ENCODE data around the gene CACNG5.

CACNG5 gene

DNA sequence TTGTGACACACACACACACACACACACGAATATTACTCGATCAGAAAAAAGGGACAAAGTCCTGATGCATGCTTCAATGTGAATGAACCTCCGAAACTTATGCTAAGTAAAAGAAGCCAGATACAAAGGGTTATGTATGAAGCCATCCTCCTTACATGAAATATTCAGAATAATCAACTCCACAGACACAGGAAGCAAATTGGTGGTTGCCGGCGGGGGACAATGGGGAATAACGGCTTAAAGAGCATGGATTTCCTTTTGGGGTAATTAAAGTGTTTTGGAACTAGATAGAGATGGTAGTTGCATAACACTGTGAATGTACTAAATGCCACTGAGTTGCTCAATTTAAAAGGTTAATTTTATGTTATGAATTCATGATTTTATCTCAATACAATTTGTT lies 8.1 kb upstream of the CACNG5 start:
- no peak for DNase-seq

DNA sequence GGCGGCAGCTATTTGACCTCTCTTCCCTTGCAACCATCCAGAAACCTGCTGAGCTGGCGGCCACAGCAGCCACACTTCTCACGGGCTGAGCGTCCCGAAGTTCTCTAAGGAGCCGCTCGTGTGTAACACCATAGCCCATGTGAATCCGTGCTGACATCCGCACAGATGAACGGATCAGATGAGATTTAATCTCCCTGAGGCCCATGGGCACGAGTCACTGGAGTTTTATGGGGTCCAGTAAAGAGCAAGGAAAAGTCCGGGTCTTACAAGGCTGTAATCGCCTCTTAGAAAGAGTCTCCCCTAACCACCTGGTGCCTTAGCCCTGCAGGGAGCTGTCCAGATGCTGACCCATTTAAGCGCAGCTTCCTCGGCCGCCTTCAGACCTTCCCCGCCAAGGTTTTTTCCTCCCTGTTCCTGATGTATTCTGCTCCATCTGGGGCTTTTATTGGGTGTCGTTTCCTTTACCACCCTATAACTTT lies 5.5 kb upstream of the CACNG5 start:
- DNase-seq: no peak

DNA sequence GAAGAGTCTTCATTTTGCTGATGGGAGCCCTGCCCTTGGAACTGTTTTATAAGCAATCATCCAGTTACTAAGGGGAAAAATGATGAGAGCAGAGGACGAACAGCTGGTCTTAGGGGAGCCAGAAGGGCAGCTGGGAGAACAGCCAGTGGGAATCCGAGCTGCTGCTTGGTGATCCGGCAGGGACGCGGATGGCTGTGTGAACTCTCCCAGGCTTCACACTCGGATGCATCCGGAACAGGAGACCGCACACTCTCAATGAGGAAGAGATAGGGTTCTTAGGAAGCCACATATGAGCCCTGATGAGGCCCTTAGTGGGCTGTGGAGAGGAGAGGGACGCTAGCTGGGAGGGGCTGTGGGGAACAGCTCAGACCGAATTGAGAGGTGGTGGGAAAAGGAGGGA lies 5.0 kb upstream of the CACNG5 start:
- no peak for DNase-seq

DNA sequence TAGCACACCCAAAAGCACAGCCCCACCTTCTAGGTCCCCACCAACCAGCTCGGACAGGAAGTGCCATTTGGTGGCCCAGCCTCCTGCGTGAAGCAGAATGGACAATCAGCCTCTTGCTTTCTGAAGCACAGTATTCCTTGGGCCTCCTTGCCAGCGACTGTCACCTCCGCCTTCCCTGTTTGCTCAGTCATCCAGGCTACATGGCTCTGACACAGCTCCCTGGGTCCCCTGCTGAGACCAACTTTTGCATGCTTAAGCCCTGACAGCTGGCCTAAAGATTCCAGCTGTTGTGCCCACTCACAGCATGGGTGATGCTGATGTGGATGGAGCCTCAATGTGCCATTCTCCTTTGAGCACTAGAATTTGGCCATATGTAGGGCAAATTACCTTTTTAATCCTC lies 4.5 kb upstream of the CACNG5 start:
- DNase-seq: no peak

DNA sequence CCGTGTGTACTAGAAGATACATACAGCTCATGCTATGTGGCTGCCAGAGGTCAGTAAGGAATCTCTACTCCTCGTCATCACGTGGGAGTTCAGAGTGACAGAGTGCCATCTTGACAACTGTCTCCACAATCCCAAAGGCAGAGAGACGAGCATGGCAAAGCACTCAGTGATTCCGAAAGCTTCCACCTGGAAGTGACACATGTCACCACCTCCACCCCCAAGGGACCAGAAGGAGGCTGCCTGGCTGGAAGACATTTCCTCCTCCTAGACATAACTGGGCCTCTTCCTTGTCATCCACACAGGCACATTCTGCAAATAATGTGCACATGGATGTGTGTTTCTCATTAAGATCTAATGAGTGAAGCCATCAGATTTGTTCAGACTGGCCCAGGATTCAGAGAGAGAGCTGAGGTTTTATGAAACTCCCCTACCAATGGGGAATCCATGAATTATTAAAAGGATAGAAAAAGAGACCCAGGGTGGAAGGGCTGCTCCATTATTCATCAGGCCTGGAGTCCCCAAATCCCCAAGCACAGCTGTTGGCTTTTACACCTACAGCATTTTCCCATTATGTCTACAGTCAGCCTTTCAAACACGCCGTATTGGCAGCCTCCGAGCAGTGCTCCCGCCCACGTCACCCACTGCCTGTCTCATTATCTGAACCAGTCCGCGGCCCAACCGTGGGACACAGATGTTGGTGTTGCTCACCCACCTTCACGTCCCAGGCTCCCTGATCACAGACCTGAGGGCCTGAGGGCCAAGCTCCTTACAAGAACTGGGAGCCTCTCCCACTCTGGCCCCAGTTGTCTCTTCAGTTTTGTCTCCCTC lies 3.3 kb upstream of the CACNG5 start:
- DNase-seq: no peak

DNA sequence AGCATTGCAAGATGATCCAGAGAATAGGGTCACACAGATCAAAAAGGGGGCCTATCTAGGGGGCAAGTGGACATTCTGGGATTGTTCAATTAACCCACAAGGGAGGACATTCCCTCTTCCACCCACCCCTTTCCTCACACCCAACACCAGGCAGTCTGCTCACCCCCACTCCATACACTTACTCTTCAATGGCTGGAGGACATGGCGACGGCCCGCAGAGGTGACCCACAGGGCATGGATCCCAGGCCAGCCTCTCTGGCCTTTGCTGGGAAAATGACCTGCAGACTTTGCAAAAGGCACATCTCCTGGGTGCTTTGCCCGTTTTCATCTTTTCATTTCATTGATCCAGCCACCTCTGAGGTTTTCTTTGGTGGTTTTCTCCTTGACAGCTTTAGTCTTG lies 1.7 kb upstream of the CACNG5 start:
- DNase-seq: no peak

DNA sequence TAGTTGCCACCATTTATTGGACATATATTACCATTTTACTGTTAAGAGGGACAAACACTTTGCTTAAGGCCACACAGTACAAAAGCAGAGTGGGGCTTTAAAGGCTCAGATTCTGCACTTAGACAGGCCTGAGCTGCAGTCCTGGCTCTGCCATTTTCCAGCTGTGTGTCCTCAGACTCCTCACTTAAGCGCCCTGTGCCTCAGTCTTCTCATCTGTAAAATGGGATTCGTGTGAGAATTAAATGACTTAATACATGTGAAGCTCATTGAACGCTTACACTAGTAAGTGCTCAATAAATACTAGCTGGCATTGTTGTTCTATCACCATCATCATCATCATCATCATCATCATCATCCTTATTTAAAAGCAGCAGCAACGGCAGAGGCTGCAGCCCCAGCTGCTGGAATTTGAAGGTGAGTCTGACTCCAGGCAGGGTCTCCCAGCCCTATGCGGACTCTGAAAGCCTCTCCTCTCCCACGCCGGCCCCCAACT lies 445 bp upstream of the CACNG5 start:
- DNase-seq: no peak

DNA sequence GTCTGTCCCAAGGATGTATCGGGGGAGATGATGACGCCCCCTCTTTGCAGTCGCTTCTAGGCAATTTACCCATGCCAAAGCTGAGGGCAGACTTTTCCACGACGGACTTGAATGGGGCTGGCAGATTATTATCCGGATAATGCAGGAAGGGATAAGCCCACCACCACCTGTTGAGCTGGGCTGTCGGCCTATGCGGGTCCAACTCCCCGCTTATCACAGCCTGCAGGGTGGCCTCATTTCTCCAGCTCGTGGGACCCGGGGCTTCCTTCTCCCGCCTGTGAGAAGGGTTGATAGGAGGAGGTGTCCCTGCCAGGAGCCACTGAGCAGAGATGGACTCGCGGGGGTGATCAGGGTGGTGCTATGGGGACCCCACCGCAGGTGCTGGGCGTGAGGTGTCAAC lies 559 bp downstream of the CACNG5 start:
- no peak for DNase-seq

DNA sequence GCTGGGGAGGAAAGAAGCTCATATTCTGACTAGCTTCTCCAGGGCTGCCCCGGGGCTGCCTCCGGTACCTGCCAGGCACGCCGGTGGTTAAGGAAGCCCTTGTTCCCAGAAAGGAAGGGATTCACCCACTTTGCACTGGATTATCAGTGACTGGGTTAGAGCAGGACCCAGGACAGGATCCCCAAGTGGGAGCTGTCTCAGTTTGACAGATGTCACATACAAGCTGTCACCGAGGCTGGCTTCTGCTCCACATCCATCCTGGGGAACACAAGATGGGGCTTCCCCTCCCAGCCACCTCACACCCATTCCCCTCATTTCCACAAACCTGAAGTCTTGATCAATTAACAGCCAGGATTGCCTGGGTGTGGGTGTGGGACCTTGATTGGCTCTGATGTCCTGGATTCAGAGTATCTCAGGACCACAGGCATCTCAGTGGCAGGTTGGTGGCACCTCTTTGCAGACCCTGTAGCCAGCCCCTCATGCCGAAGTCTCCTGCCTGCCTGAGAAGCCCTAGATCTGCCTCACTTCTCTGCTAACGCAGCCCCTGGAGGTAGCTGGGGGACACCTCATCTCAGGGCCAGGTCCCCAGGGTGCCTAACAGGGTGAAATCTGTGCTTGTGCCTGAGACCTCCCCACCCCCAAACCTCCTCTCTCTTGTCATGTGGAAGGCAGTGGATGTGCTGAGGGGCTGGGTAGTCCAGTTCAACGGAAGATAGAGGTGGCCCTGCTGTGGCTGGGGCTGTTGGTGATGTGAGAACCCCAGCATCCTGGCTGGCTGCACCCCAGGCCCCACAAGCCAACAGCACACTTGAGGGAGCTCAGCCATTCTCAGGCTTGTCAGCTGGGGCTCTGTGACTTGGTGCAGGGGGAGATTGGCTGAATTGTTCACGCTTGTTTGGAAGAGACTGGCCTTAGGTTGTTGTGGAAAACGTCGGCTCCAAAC lies 1.4 kb downstream of the CACNG5 start:
- DNase-seq: no peak

DNA sequence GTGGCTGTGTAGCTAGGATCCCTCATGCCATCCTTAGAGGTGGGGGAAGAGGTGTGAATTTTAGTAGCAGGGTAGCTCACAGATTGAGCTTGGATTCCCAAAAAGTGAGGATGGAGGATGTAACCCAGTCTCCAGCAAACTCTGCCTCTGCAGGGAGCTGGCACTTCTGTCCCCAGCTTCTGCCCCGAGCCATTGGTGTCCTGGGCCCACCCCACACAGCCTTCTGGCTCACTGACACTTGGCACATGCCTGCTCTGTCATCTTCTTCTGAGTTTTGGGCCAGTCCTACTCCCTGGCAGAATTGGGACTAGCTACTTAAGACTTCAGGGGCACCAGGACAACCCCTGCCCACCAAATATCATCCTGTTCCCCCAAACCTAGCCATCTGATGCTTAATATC lies 2.3 kb downstream of the CACNG5 start:
- DNase-seq: no peak

DNA sequence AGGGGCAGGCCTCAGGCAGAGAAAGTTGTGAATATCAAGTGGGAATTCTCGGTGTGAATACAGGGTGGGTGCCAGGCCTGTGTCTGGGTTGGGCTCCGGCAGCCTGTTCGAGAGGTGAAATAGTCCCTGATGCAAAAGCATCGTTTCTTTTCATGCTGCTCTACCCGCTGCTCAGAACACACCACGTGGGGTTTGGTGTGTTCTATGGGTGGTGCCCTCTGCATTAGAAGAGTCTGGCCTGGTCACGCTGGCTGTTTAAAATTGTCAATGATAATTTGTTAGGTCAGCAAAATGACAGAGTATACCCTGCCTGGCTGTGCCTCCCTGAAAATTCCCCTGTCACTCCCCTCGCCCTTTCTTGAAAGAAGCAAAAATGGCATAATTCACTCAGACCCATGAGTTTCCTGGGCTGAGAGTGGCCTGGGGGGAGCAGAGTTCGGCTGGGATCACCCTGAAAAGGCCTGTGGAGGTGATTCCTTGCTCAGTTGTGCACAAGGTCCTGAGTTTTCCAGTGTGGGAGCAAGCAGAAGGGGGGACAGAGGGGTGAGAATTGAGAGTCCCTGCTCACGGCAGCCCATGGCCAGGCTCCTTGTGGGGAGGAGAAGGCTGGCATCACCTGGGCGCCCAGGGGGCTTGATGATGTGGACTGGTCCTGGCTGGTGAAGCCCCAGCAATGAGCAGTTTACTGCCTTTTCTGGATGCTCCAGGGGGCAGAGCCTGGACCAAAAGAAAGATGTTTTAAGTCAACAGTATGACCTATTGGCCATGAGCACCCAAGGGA lies 3.2 kb downstream of the CACNG5 start:
- no peak for DNase-seq

DNA sequence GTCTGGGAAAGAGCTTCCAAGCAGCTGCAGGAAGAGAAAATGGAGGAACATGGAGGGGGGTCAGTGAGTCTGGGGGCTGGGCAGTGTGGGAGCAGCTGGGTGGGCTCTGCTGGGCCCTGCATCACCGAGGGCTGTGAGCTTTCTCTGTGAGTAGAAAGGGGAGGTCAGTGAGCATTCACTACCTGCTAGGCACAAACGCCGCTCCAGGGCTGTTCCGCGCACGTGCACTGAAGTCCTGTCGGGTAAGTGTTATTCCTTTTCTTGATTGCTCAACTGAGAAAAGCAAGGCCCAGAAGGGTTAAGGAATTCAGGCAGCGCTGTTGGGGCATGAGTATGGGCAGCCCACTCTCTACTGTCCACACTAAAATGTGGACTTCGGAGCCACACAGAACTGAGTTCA lies 4.7 kb downstream of the CACNG5 start:
- no peak for DNase-seq

DNA sequence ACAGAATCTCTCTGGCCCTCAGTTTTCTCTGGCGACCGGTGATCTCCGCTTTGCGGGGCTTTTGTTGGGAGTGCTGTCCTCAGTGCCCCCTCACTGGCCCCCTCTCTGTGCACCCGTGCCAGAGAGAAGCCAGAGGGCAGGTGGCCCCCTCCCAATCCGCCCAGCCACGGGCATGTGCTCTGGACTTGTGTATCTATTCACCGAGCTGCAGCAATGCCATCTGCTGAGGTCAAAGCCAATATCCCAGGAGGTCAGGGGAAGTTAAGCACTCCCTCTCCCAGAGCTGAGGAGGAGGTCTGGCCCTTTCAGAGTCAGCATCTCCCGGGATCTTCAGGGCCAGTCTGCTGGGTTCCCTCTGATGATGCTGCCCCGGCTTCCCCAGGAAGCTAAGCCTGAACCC lies 5.1 kb downstream of the CACNG5 start:
- no peak for DNase-seq

DNA sequence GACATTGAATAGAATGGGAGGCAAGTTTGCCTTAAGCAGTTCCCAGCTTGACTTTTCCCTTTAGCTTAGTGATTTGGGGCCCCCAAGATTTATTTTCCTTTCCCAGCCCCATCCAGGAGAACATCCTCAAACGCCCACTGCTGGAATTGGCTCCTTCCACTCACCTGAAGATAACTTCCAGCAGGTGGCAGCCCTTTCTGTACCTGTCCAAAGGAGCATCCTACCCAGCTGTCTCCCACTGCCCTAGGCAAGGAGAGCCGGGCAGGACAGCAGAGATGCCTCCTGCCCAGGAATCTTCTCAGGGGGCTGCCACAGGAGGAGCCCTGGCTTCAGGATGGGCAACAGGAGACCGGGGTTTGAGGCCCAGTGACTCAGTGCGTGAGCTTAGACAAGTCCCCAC lies 6.4 kb downstream of the CACNG5 start:
- DNase-seq: no peak

DNA sequence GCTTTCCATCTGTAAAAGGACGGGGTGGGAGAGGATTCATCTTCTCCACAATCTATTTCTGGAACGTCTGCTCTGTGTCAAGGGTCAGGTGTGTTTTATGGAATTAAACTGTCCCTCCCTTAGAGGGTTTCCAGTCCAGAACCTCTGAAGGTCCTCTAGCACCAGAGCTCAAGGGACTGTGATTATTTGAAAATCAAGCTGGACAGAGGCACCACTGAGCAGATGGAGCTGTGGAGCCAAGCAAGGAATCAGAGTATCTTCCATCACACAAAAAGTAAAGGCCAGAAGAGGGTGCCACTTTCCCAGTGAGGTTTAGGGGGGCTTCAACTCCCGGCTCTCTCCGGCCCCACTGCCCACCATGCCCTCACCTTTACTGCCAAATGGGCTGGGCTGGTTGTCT lies 6.8 kb downstream of the CACNG5 start:
- DNase-seq: no peak

DNA sequence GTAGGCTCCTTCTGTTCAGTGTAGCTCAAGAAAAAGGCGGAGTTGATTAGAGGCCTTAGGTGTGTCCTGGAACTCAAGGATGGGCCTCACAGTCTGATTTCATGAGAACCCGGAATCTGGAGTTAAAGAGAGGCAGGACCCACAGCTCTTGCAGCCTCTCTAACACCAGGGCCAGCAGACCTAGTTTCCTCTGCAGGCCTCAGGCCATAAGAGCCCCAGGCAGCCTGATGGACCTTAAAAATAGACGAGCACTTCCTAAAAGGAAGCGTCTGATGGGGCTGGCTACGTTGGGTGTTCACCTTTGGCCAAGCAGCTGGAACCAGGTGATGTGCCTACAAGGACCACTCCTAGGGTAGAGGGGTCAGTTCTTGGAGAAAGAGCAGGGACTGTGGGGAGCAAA lies 7.6 kb downstream of the CACNG5 start:
- DNase-seq: no peak

DNA sequence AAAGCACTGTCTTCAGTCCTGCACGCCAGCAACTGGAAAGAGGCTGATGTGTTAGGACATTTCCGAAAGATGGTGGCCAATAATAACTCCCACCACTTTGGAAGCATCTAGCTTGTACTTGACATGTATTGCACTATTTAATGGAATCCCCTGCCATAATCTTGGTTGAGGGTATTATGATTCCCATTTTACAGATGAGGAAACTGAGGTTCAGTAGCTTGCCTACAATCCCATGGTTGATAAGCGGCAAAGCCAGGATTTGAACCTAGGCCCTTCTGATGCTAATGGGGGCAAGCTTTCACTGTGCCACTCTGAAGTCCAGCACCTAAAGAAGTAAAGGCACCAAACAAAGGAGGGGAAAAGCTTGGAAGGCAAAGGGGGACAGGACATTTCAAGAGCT lies 8.0 kb downstream of the CACNG5 start:
- DNase-seq: no peak

DNA sequence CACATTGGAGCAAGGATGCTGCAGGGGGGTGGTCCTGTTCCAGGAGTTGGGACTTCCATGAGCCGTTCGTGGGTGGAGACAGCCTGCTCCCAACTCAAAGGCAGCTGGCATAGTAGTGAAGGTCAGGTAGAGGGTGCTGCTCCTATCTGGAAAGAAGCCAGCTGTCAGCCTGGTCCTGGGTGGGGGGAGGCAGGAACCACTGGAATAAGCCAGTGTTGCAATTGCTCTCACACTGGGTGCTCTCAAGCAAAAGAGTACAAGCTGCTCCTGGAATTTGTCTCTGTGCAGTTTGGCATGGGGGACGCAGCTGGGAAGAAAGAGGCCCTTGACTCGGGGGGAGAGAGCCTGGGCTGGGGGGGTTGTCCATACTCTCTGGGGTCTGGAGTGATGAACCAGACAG lies 8.7 kb downstream of the CACNG5 start:
- DNase-seq: no peak

DNA sequence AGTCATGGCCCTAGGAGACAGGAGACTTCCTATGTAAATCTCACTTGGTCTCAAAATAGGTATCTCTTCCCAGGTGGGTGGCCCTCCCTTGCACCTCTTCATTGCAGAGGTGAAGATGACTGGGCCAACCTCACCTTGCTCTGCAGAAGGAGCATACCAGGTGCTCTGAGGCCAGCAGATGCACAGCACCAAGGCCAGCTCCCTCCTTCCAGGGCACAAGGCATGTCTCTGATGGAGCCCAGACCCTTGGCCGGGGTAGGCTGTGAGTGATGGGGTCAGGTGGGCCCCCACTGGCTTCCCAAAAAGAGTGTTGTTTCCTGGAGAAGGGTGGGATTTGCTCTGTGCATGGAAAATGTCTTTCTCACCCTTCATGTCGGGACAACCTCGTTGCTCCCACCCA lies 12.8 kb downstream of the CACNG5 start:
- DNase-seq: no peak

DNA sequence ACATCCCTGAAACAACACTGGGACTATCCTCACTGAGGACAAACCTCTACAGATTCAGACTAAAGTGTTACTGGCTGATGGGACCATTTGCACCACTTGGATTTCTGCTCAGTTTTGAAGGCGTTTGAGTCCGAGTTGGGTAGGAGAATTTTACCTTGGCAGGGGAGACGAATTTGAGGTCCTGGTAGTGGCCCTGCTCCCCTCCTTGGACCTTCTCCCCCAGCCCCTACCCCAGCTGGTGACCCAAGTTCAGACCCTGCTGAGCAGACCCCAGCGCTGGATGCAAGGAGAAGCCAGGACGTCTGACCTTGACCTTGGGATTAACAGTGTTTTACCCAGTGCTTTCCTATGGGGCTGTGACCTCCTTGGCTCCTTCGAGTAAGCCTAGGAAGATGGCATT lies 13.6 kb downstream of the CACNG5 start:
- DNase-seq: no peak

DNA sequence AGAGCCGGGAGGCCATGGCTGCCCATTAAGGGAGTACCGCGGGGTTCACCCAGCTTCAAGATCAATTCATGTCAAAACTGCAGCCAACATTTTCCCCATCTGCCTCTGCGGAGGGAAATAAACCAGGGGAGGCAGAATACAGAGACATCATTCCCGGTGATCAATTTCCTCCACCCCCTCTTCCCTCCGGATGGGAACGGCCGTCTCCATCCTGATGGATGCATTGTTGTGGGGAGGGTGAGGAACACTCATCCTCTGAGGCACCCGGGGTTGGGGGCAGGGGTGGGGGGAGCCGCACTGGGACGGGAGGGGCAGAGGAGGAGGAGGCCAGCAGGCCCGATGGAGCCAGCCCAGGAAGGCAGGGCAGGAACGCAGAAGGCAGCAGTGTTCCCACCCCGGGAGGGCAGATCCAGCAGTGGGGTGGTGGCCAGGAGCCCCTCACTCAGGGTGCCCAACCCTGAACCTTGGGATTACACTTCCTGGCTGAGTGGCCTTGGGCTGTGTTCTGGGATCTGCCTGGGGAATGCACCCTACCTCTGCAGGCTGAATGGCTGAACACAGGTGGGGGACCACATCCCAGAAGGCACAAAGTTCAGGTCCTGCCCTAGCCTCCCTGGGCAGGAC lies 14.2 kb downstream of the CACNG5 start:
- no peak for DNase-seq

DNA sequence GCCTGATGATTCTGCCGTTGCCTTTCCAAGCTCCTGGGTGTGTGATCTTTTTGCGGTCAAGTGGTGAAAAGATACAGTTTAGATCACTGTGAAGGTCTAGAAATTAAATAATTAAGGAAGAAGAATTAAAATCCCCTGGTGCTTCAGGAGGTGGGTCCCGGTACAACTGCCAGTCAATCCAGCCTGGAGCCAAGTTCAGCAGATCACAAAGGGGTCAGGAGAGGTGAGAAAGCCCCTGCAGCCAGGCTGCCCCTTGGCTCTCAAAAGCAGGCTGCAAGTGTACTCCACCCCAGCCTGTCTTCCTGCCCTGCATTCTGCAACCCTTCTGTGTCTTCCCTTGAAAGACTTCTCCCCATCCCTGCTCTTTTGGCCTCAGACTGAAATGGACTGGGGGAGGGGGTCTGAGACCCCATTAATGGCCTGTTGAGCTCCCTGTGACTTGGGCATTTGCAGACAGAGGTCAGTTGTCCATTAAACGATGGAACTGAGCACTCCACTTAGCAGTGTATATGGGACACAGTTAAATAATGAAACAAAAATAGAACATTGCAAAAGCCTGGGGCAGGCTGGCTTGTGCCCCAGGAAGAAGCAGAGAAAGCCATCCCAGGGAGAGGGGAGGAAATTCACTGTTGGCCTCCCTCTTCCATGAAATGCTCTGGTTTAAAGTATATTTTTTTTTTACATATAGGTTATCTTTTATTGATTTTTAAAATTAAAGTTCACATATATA lies 15.1 kb downstream of the CACNG5 start:
- DNase-seq: no peak
